Gastrocnemius medialis (tissue), 4 donors: Measurements from ENCODE around the gene TENT5C.

ENCODE experiments used
- CTCF ChIP-seq, 5 experiments: fragments of 450-650 bp in 3 of 5; fragments of 200-600 bp in 2 of 5; sonication (generic) in 2 of 5; IDR thresholded peaks in 4 of 5; conservative IDR thresholded peaks in 1 of 5; 1 replicate in 4 of 5; 2 replicates in 1 of 5; pipeline ENCODE4 v1.5.1; 2016 to 2019; ENCODE audit warnings: antibody characterized with exemption in 5 of 5, mild to moderate bottlenecking in 3 of 5, moderate library complexity in 3 of 5
- POLR2A ChIP-seq, 2 donors: fragments of 450-650 bp; IDR thresholded peaks; one replicate each; pipeline ENCODE4 v1.6.1; 2017; ENCODE audit warnings: antibody characterized with exemption in 2 of 2, mild to moderate bottlenecking in 2 of 2, moderate library complexity in 2 of 2

- TF ChIP-seq CTCF (IDR thresholded peaks at IDR 0.05 in 4 of 5, conservative IDR thresholded peaks at IDR 0.05 in 1 of 5) = no peak
- no peak for TF ChIP-seq POLR2A (IDR thresholded peaks at IDR 0.05)
Observed at GRCh38 chr1:117607471-117607870, 1.6 kb downstream of the TENT5C start.
